DOHH2 (cell line): ENCODE measurements around the gene SEC16A.

Experiments used
- H3F3A ChIP-seq: fragments of 200-600 bp; sonication (generic), shearing (Covaris generic); 2 replicates; pipeline ENCODE4 v1.6.0; 2016; ENCODE audit warnings: antibody characterized with exemption, mild to moderate bottlenecking; ENCODE audit not compliant: control insufficient read depth, insufficient read depth
- H3K27ac ChIP-seq: fragments of 200-600 bp; sonication (generic); 2 replicates; pipeline ENCODE4 v1.5.1; 2014; ENCODE audit warnings: low read depth, mild to moderate bottlenecking, low read length, moderate library complexity
- H3K27me3 ChIP-seq: fragments of 200-600 bp; sonication (generic); 2 replicates; pipeline ENCODE4 v1.6.1; 2014; ENCODE audit warnings: mild to moderate bottlenecking, low read length, mixed read lengths; ENCODE audit not compliant: control insufficient read depth
- H3K36me3 ChIP-seq: fragments of 200-600 bp; sonication (generic); 2 replicates; pipeline ENCODE4 v1.6.1; 2014; ENCODE audit warnings: mild to moderate bottlenecking, low read length, moderate library complexity, mixed read lengths; ENCODE audit not compliant: control insufficient read depth
- H3K4me1 ChIP-seq: fragments of 200-600 bp; sonication (generic); 2 replicates; pipeline ENCODE4 v1.6.1; 2014; ENCODE audit warnings: mild to moderate bottlenecking, low read length, mixed read lengths; ENCODE audit not compliant: control insufficient read depth
- H3K4me2 ChIP-seq: fragments of 200-600 bp; sonication (generic); 2 replicates; pipeline ENCODE4 v1.6.0; 2014; ENCODE audit warnings: mild to moderate bottlenecking, low read length, moderate library complexity
- H3K4me3 ChIP-seq: fragments of 200-600 bp; sonication (generic); 2 replicates; pipeline ENCODE4 v1.5.1; 2014; ENCODE audit warnings: mild to moderate bottlenecking, low read length, mixed read lengths
- H3K79me2 ChIP-seq: fragments of 200-600 bp; sonication (generic); 2 replicates; pipeline ENCODE4 v1.6.1; 2014; ENCODE audit warnings: mild to moderate bottlenecking, low read length, mixed read lengths; ENCODE audit not compliant: control insufficient read depth
- H3K9me2 ChIP-seq: fragments of 200-600 bp; sonication (generic); replicated peaks from 2 replicates; pipeline ENCODE4 v1.6.1; 2014; ENCODE audit warnings: mild to moderate bottlenecking, low read length, mixed read lengths; ENCODE audit not compliant: control insufficient read depth
- H3K9me3 ChIP-seq: fragments of 200-600 bp; sonication (generic); 2 replicates; pipeline ENCODE4 v1.6.1; 2014; ENCODE audit warnings: antibody characterized with exemption, low read length, mixed read lengths; ENCODE audit not compliant: control insufficient read depth, insufficient read depth
- H4K20me1 ChIP-seq: fragments of 200-600 bp; sonication (generic); 2 replicates; pipeline ENCODE4 v1.6.0; 2014; ENCODE audit warnings: low read depth, mild to moderate bottlenecking, antibody characterized with exemption, low read length, moderate library complexity; ENCODE audit not compliant: control insufficient read depth, insufficient read depth
- EZH2phosphoT487 ChIP-seq: fragments of 200-600 bp; sonication (generic); IDR thresholded peaks from 2 replicates; pipeline ENCODE4 v1.6.1; 2017; ENCODE audit warnings: borderline replicate concordance, mild to moderate bottlenecking, antibody characterized with exemption, low read length, moderate library complexity, mixed read lengths
- TF ChIP-seq, protein P1 (sequence below): fragments of 200-600 bp; sonication (generic); IDR thresholded peaks from one replicate; pipeline ENCODE4 v1.5.1; 2014; ENCODE audit warnings: antibody characterized with exemption, mild to moderate bottlenecking, low read depth, low read length; ENCODE audit not compliant: poor library complexity, severe bottlenecking

Gene SEC16A

DNA sequence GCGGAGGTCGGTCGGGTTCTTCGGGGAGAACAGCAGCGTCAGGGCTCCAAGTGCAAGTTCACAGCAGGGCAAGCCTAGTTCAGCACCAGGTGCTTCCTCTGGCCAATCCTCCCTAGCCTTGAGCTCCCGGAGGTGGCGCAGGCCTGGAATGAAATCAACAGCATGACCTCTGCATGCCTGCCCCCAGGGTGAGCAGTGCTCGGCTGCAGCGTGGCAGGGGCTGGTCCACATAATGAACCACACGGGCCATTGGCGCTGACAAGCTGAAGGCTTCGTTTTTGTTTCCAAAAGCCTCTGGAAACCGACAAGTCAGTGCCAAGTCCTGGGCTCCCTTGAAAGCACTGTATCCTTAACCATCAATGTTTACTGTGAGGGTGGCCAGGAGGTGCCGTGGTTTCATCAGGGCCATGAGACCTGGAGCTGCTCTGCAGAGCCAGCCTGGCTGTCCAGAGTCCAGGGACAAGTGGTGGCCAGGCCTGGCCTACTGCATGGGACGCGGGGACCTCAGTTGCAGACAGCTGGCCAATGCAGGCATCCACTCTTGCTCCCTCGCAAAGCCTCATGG, 41.1 kb downstream of the SEC16A start:
- Histone ChIP-seq H3K79me2 (peaks cover 28% of the 10 kb centered on the region), H3K4me1 (peaks cover 22% of the 10 kb centered on the region), H4K20me1 (peaks cover 14% of the 10 kb centered on the region; the same call in 1 of the 2 replicates), H3K27me3 (no peaks in the 10 kb centered on the region), H3K4me2 (no peak overlapping the region), H3F3A (peaks cover 9% of the 10 kb centered on the region; the same call in 1 of the 2 replicates), H3K27ac (no peak overlapping the region), H3K36me3 (peaks cover 56% of the 10 kb centered on the region), H3K9me2 (no peaks in the 10 kb centered on the region), H3K9me3 (no peaks in the 10 kb centered on the region), H3K4me3 (no peak overlapping the region)
- TF ChIP-seq, protein P1, sequence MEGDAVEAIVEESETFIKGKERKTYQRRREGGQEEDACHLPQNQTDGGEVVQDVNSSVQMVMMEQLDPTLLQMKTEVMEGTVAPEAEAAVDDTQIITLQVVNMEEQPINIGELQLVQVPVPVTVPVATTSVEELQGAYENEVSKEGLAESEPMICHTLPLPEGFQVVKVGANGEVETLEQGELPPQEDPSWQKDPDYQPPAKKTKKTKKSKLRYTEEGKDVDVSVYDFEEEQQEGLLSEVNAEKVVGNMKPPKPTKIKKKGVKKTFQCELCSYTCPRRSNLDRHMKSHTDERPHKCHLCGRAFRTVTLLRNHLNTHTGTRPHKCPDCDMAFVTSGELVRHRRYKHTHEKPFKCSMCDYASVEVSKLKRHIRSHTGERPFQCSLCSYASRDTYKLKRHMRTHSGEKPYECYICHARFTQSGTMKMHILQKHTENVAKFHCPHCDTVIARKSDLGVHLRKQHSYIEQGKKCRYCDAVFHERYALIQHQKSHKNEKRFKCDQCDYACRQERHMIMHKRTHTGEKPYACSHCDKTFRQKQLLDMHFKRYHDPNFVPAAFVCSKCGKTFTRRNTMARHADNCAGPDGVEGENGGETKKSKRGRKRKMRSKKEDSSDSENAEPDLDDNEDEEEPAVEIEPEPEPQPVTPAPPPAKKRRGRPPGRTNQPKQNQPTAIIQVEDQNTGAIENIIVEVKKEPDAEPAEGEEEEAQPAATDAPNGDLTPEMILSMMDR = no peak
- no peak for TF ChIP-seq EZH2phosphoT487

DNA sequence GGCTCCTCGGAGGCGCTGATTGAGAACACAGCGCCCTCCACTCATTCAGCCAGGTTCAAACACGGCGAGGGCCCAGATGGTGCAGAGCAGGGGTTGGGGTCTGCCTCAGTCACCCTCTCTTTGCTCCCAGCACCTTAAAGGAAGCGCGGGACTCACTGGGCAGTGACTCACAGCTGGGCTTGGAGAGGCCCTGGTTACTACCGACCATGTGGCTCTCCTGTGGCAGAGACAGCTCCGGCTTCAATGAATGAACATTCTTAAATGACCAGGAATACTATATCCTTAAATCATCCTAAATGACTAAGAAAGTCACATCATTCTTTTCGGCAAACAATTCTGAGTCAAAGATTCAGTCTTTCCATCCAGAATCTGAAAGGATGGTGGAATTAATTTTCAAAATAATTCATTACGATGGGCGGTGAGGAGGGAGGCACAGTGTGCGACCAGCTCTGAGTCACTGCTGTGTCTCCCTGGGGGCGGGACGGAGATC, 41.6 kb downstream of the SEC16A start:
- no peak for TF ChIP-seq EZH2phosphoT487
- TF ChIP-seq, protein P1 = no peak
- Histone ChIP-seq H3K4me3 (no peak overlapping the region), H3K27me3 (no peaks in the 10 kb centered on the region), H3K27ac (no peak overlapping the region), H4K20me1 (peaks cover 18% of the 10 kb centered on the region; the same call in 1 of the 2 replicates), H3F3A (peaks cover 9% of the 10 kb centered on the region; the same call in 1 of the 2 replicates), H3K9me2 (no peaks in the 10 kb centered on the region), H3K36me3 (peaks cover 57% of the 10 kb centered on the region), H3K4me2 (no peak overlapping the region), H3K9me3 (no peaks in the 10 kb centered on the region), H3K79me2 (peaks cover 33% of the 10 kb centered on the region), H3K4me1 (peaks cover 27% of the 10 kb centered on the region)

DNA sequence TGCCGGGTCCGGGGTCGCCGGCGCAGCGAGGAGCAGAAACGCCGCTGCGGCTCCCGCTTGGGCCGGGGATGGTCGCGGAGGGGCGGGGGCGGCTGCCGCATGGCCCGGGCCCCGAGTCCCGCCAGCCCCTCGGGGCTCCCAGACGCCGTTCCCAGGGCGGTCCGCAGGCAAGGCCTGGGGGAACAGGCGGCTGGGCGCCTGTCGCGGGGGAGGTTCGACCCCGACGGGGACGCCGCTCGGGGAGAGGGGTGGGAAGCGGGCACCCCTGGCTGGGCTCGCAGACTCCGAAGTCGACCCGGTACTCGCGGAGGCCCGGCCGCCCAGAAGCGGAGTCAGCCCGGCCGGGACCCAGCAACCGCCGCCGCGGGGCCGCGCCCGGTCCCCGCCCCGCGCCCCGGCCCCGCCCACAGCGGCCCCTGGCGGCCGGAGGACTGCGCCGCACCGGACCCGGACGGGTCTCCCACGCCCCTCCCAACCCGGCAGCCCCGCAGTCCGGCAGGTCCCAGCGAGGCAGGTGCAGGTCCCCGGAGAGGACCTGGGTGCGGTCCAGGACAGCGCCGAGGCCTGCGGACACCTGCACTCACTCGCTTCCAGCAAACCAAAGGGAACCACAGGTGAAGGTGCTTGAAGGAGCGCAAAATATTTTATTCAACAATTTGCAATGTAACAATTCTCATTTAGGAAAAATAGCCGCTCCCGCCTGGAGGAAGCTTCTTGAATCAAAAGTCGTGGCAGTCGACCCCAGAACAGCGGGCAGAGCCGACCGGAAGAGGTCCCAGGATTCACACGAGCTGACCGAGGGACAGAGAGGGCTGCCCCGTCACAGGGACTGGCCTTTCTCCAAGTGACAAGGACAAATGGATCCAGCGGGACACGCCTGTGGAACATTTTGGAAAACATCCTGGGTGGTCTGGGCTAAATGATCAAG, 43.1 kb downstream of the SEC16A start, which contains the start of gene INPP5E:
Gene INPP5E, minus strand, starts transcription at position 365 of the 928 bp plus-strand sequence. CDS start 426 bp downstream, outside the sequence.
- Histone ChIP-seq H3K9me2 (no peaks in the 10 kb centered on the region), H3K4me1 (peaks cover 27% of the 10 kb centered on the region), H3K4me3 (peak within 1 kb of the TSS; percentile 94), H3K4me2 (peak within 1 kb of the TSS; percentile 83), H3K9me3 (no peaks in the 10 kb centered on the region), H3K27ac (peak within 1 kb of the TSS; percentile 30), H3F3A (peaks cover 9% of the 10 kb centered on the region; the same call in 1 of the 2 replicates), H3K36me3 (peaks cover 47% of the 10 kb centered on the region), H3K79me2 (peaks cover 48% of the 10 kb centered on the region), H3K27me3 (no peaks in the 10 kb centered on the region), H4K20me1 (peaks cover 18% of the 10 kb centered on the region; the same call in 1 of the 2 replicates)
- TF ChIP-seq, protein P1 = no peak
- TF ChIP-seq EZH2phosphoT487 = no peak
